Measurements from ENCODE around the gene DNAH10.
"Not testable (repeated sequence)": the region's sequence is repeated elsewhere in the genome, so short reads cannot be mapped to it uniquely, and the experiment has no call there.

The DNAH10 gene

DNA sequence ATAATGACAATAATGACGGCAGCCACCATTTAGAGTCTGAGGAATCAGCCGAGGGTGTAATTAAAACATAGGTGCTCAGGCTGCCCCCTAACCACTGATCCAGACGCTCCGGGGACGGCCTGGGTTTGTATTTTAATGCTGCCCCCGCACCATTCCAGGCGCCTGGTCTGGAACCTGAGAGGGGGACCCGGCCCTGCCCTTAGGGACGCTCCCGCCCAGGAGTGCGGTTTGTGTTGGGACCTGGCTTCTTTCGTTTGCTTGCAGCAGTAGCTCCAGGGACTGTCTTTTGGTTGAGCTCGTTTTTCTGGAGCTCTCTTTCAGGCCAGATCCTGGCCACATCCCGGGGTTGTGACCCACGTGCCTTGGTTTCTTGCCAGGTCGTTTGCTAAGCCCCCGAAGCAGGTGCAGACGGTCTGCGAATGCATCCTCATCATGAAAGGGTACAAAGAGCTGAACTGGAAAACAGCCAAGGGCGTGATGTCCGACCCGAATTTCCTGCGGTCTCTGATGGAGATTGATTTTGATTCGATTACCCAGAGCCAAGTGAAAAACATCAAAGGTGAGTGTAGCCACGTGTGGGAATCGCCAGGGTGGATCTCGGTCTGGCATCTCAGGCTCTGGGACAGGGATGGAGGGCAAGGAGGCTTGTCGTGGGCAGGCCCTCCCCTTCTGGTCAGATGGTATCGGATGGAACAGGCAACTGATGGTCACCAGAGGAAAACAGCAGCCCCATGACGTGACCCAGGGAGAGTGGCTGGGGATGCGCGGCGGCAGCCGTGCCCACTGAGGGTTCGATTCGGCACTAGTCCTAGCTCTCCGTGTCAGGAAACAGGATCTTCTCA lies 147.0 kb downstream of the DNAH10 start:
- H3K4me3 ChIP-seq (ENCODE audit: low read depth, low read length): no peak overlapping the region
- TF ChIP-seq, protein P1, sequence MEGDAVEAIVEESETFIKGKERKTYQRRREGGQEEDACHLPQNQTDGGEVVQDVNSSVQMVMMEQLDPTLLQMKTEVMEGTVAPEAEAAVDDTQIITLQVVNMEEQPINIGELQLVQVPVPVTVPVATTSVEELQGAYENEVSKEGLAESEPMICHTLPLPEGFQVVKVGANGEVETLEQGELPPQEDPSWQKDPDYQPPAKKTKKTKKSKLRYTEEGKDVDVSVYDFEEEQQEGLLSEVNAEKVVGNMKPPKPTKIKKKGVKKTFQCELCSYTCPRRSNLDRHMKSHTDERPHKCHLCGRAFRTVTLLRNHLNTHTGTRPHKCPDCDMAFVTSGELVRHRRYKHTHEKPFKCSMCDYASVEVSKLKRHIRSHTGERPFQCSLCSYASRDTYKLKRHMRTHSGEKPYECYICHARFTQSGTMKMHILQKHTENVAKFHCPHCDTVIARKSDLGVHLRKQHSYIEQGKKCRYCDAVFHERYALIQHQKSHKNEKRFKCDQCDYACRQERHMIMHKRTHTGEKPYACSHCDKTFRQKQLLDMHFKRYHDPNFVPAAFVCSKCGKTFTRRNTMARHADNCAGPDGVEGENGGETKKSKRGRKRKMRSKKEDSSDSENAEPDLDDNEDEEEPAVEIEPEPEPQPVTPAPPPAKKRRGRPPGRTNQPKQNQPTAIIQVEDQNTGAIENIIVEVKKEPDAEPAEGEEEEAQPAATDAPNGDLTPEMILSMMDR (IDR thresholded peaks at IDR 0.05; ENCODE audit: borderline replicate concordance, insufficient read depth, low read depth, low read length): no peak

DNA sequence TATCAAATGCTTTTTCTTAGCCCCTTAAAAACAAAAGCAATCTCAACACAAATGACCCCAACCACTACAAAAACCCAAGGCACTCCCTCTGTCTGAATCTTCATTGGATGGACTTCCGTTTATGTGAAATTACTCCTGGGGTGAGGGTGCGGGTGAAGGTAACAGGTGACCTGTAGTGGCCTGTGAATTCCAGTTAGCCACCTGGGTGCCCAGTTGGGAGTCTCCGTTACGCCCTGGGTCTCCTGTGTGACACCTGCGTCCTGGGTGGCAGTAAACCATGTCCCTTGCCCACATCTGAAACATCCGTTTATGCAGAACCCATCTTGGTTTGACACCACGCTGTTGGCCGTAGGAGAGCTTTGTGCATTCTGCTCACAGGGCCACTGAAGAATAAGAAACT lies 148.0 kb downstream of the DNAH10 start:
- H3K4me3 ChIP-seq (ENCODE audit: low read depth, low read length): no peak overlapping the region
- TF ChIP-seq, protein P1 (IDR thresholded peaks at IDR 0.05; ENCODE audit: borderline replicate concordance, insufficient read depth, low read depth, low read length): no peak

DNA sequence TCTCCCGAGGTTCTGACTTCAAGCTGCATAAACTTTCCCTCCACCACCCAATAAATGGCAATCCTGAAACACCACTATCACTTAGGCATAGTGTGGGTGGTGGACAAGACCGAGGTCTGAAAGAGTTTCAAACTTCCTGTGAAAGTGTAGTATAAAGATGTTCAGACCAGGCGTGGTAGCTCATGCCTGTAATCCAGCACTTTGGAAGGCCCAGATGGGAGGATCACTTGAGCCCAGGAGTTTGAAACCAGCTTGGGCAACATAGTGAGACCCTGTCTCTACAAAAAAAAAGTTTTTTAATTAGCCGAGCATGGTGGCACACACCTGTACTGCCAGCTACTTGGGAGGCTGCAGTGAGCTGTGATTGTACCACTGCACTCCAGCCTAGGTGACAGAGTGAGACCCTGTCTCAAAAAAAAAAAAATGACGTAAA lies 148.7 kb downstream of the DNAH10 start:
- H3K4me3 ChIP-seq (ENCODE audit: low read depth, low read length): no peak overlapping the region
- TF ChIP-seq, protein P1 (IDR thresholded peaks at IDR 0.05; ENCODE audit: borderline replicate concordance, insufficient read depth, low read depth, low read length): no peak

DNA sequence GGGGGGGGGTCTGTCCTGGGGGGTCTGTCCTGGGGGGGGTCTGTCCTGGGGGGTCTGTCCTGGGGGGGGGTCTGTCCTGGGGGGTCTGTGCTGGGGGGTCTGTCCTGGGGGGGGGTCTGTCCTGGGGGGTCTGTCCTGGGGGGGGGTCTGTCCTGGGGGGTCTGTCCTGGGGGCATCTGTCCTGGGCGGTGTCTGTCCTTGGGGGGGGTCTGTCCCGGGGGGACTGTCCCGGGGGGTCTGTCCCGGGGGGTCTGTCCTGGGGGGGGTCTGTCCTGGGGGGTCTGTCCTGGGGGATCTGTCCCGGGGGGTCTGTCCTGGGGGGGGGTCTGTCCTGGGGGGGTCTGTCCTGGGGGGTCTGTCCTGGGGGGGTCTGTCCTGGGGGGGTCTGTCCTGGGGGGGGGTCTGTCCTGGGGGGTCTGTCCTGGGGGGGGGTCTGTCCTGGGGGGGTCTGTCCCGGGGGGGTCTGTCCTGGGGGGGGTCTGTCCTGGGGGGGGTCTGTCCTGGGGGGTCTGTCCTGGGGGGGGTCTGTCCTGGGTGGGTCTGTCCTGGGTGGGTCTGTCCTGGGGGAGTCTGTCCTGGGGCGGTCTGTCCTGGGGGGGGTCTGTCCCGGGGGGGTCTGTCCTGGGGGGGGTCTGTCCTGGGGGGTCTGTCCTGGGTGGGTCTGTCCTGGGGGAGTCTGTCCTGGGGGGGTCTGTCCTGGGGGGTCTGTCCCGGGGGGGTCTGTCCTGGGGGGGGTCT lies 149.7 kb downstream of the DNAH10 start:
- H3K4me3 ChIP-seq (ENCODE audit: low read depth, low read length): not testable (repeated sequence)

DNA sequence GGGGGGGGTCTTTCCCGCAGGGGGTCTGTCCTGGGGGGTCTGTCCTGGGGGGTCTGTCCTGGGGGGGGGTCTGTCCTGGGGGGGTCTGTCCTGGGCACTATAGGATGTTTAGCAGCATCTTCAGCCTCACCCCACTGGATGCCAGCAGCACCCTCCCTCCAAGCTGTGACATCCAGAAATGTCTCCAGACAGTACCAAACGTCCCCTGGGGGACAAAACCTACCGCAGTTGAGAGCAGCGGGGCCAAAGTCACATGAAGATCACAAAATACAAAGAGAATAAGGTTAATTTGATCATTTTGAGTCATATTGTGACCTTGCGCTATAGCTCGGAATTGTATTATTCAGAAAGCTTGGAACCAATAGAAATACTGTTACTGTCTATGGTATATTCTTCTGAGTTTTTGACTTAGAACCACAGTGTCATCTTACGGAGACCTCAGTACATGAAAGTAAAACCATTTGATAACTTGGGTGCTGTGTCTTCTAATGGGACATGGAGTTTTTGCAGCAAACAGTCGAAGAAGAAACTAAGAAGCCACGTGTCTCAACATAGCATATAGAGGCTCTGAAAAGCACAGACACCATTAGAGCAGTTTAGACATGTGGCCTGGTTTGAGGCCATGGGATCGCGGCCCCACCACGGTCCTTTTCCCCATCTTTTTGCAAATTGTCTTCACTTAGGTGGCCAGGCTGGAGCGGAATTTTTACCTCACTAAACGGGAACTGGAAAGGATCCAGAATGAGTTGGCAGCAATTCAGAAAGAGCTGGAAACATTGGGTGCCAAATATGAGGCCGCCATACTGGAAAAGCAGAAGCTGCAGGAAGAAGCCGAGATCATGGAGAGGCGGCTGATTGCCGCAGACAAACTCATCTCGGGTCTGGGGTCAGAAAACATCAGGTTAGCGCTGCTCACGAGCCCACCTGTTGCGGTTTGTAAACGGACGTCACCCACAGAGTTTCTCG lies 150.6 kb downstream of the DNAH10 start:
- TF ChIP-seq, protein P1 (IDR thresholded peaks at IDR 0.05; ENCODE audit: borderline replicate concordance, insufficient read depth, low read depth, low read length): no peak
- no peak overlapping the region for H3K4me3 ChIP-seq (ENCODE audit: low read depth, low read length)

DNA sequence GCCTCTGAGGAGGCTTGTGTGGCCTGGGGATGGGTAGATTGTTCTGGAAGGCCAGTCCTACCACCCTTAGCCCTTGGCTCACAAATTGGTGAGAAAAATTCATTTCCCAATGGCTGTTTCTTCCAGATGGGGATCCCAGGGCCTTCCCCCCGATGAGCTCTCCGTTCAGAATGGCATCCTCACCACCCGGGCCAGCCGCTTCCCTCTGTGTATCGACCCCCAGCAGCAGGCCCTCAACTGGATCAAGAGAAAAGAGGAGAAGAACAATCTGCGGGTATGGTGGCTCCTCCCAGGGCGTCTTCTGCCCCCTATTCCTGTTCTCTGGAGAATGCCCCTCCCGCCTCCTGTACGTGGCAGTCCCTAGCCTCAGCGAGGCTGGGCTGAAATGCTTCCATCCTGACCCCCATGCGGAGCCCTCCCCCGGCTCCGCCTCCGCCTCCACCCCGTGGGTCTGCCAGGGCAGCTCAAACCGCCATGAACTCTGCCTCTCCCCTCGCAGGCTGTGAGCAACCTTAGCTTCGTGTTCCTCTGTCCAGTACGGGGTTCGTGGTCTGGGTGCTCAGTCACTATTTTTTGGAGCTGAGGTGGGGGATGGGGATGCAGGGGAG lies 152.7 kb downstream of the DNAH10 start:
- H3K4me3 ChIP-seq (ENCODE audit: low read depth, low read length): no peak overlapping the region
- TF ChIP-seq, protein P1 (IDR thresholded peaks at IDR 0.05; ENCODE audit: borderline replicate concordance, insufficient read depth, low read depth, low read length): no peak

Measured in GM12875 (cell line).